Panc1 (cell line): Measurements from ENCODE around the gene NLRP7.
"Not testable (repeated sequence)": the region's sequence is repeated elsewhere in the genome, so short reads cannot be mapped to it uniquely, and the experiment has no call there.

Experiments
- POLR2AphosphoS5 ChIP-seq: IDR thresholded peaks from 2 replicates; pipeline ENCODE4 v1.6.1; 2012; ENCODE audit warnings: mild to moderate bottlenecking, low read depth, low read length, moderate library complexity
- SIN3A ChIP-seq: IDR thresholded peaks from 2 replicates; pipeline ENCODE4 v1.6.1; 2012; ENCODE audit warnings: low read depth, mild to moderate bottlenecking, low read length, moderate library complexity, borderline replicate concordance; ENCODE audit not compliant: insufficient read depth
- TF ChIP-seq, protein P1 (sequence below): fragments of 450-650 bp; IDR thresholded peaks from 2 replicates; pipeline ENCODE4 v1.5.1; 2017; ENCODE audit warnings: mild to moderate bottlenecking
- TF ChIP-seq, protein P2 (sequence below), 2 experiments: IDR thresholded peaks; 2 replicates each; pipeline ENCODE4 v1.6.1; 2011 to 2012; ENCODE audit warnings: low read depth in 2 of 2, control low read depth in 1 of 2, low read length in 1 of 2, mild to moderate bottlenecking in 1 of 2, moderate library complexity in 1 of 2; ENCODE audit not compliant: insufficient read depth in 1 of 2

DNA sequence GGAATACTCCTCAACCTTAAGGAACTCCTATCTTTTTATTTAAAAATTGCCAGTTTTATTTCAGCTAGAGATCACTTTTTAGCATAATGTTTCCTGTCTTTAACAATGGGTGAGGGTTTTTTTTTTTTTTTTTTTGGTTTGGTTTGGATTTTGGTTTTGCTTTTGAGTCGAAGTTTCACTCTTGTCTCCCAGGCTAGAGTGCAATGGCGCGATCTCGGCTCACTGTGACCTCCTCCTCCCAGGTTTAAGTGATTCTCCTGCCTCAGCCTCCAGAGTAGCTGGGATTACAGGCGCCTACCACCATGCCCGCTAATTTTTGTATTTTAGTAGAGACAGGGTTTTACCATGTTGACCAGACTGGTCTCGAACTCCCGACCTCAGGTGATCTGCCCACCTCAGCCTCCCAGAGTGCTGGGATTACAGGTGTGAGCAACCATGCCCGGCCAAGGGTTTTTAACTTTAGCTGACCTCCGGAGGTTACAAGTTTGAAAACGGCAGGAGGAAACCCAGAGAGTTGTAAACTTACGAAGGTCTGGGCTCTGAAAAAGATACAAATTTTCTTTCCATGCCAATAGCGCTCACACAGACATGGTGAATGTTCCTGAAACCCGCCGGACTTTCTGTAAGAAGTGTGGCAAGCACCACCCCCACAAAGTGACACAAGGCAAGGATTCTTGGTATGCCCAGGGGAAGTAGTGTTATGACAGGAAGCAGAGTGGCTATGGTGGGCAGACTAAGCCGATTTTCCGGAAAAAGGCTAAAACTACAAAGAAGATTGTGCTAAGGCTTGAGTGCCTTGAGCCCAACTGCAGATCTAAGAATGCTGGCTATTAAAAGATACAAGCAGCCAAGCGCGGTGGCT, 26.1 kb upstream of the NLRP7 start:
- TF ChIP-seq, protein P1, sequence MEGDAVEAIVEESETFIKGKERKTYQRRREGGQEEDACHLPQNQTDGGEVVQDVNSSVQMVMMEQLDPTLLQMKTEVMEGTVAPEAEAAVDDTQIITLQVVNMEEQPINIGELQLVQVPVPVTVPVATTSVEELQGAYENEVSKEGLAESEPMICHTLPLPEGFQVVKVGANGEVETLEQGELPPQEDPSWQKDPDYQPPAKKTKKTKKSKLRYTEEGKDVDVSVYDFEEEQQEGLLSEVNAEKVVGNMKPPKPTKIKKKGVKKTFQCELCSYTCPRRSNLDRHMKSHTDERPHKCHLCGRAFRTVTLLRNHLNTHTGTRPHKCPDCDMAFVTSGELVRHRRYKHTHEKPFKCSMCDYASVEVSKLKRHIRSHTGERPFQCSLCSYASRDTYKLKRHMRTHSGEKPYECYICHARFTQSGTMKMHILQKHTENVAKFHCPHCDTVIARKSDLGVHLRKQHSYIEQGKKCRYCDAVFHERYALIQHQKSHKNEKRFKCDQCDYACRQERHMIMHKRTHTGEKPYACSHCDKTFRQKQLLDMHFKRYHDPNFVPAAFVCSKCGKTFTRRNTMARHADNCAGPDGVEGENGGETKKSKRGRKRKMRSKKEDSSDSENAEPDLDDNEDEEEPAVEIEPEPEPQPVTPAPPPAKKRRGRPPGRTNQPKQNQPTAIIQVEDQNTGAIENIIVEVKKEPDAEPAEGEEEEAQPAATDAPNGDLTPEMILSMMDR, result not testable (repeated sequence)
- TF ChIP-seq POLR2AphosphoS5, SIN3A: not testable (repeated sequence)
- TF ChIP-seq, protein P2, sequence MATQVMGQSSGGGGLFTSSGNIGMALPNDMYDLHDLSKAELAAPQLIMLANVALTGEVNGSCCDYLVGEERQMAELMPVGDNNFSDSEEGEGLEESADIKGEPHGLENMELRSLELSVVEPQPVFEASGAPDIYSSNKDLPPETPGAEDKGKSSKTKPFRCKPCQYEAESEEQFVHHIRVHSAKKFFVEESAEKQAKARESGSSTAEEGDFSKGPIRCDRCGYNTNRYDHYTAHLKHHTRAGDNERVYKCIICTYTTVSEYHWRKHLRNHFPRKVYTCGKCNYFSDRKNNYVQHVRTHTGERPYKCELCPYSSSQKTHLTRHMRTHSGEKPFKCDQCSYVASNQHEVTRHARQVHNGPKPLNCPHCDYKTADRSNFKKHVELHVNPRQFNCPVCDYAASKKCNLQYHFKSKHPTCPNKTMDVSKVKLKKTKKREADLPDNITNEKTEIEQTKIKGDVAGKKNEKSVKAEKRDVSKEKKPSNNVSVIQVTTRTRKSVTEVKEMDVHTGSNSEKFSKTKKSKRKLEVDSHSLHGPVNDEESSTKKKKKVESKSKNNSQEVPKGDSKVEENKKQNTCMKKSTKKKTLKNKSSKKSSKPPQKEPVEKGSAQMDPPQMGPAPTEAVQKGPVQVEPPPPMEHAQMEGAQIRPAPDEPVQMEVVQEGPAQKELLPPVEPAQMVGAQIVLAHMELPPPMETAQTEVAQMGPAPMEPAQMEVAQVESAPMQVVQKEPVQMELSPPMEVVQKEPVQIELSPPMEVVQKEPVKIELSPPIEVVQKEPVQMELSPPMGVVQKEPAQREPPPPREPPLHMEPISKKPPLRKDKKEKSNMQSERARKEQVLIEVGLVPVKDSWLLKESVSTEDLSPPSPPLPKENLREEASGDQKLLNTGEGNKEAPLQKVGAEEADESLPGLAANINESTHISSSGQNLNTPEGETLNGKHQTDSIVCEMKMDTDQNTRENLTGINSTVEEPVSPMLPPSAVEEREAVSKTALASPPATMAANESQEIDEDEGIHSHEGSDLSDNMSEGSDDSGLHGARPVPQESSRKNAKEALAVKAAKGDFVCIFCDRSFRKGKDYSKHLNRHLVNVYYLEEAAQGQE (IDR thresholded peaks at IDR 0.05; ENCODE audit: insufficient read depth in 1 of 2, low read depth in 2 of 2, low read length in 1 of 2), result not testable (repeated sequence)
